HG03432 (cell line): ENCODE data around the gene RASA3.

ENCODE experiments used
- ATAC-seq: cut with Tn5 transposase; IDR thresholded peaks from one replicate; pipeline ENCODE4 v1.9.1; 2021; ENCODE audit warnings: mild to moderate bottlenecking, moderate library complexity; ENCODE audit not compliant: unreplicated experiment

RASA3 gene

DNA sequence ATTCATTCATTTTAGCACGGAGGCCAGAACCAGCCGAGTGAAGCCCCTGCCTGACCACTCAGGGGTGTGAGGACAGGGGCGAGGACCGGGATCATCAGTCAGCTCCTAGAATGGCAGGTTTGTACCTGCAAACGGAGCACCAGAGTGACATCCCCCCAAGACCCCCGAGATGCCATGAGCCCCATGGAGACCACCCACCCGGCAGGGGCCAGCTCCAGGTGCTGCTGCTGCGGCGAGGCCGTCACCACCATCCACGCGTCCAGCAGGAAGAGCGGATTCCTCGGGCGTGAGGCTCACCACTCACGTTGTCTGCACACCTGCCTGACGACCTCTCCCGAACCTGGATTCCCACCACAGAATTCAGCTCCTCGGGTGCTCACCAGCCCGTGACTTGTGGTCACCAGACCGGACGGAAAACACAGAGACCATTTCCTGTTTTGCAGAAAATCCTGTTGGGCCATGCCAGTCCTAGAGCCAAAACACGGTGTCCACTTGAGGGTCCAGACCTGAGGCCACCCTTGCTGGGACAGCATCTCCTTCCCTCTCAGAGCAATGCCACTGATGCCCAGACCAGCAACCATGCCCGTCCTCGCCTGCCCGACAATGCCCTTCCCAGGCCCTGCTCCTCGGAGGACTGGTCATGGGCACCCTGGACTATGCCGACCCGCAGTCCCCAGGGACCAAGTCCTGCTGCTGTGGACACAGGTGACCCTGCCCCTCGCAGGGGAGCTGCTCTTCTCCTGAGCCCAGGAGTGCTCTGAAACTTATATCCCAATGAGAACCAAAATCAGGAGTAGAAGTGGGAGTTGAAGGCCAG, 74.2 kb downstream of the RASA3 start:
- ATAC-seq, result no peak

DNA sequence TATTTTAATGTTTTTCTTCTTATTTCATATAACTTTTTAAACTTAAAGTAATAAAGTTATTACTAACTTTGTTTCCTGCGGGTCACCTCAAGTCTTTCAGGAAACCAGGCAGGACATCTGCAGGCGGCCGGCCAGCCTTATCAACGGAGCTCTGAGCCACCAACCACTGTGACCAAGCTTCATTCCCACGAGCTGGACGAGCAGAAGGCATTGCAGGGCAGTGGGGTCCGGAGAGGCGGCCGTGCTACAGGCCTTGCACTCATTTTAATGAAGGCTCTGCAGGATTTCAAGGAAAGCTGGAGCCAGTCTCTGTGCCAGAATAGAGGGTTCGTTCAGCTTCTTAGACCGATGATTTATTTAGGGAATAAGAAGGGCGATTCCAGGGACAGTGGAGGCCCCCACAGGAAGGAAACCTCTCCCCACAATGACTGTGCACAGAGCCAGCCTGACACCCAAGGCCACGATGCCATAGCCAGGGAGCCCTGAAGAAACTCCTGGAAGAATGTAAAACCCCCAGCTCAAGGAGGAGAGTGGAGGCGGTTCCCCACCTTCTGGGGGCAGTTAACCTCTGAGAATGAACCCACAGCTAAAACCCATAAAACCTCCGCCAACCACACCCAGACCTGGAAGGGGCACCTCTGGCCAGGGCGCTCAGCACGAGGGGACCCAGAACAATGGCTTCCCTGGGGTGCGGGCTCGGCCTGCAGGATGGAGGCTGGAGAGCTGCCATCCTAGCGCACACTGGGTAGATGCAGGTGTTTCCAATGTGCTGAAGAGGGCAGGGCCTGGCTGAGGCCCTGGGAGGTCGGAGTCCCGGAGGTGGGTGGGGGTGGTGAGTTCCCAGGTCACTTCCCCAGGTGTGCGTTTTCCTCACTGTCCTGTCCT, 75.0 kb downstream of the RASA3 start:
- ATAC-seq, result no peak

DNA sequence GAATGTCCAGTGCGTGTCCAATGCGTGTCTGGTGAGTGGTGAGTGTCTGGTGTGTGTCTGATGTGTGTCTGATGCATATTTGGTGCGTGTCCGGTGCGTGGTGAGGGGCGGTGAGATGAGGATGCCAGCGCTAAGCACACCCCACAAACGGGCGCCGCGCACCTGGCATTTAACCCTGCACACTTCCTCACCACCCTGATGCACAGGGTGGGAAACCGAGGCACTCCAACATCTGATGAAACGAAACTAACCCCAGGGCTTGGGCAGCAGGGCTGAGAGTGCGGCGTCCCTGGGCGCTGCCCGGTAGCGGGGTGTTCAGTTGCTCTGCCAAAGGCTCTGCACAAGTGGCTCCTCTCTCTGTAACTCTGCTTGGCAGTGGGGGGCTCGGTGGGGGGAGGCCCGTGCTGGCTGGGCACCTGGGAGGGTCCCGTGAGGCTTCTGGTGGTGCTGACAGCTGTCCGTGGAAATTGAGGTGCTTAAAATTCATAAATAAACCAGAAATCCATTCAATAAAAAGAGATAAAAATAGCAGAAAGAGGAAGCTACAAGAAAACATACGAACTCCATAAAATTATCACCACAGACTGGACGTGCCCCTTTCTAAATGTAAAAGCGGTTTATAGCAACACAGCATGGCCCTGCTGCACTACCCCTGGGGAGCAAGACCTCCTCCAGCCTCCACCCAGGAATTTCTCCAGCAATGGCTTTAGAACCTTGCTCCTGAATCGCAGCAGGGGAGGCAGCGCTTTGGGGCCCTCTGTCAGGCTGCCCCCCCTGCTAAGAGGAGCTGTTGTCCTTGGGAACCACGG, 76.0 kb downstream of the RASA3 start:
- no peak for ATAC-seq

- ATAC-seq, result no peak
Observed at GRCh38 chr13:114055766-114056165, 76.7 kb downstream of the RASA3 start.

GRCh38 chr13:114054830-114055439, 77.5 kb downstream of the RASA3 start:
- ATAC-seq, result no peak

GRCh38 chr13:114054264-114054663, 78.2 kb downstream of the RASA3 start:
- ATAC-seq, result no peak

DNA sequence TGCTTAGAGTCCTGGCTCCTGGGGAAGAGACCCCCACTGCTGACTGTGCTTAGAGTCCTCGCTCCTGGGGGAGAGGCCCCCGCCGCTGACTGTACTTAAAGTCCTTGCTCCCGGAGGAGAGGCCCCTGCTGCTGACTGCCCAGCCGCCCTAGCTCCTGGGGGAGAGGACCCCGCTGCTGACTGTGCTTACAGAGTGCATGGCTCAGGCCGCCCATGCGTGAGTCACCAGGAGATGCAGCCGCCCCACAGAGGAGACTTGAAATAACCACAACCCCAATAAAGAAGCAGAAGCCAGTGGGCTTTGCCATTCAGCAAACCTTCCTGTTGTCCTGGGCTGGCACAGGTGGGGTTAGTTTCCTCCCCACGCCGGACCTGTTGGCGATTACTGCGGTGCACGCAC, 79.4 kb downstream of the RASA3 start:
- ATAC-seq, result no peak

DNA sequence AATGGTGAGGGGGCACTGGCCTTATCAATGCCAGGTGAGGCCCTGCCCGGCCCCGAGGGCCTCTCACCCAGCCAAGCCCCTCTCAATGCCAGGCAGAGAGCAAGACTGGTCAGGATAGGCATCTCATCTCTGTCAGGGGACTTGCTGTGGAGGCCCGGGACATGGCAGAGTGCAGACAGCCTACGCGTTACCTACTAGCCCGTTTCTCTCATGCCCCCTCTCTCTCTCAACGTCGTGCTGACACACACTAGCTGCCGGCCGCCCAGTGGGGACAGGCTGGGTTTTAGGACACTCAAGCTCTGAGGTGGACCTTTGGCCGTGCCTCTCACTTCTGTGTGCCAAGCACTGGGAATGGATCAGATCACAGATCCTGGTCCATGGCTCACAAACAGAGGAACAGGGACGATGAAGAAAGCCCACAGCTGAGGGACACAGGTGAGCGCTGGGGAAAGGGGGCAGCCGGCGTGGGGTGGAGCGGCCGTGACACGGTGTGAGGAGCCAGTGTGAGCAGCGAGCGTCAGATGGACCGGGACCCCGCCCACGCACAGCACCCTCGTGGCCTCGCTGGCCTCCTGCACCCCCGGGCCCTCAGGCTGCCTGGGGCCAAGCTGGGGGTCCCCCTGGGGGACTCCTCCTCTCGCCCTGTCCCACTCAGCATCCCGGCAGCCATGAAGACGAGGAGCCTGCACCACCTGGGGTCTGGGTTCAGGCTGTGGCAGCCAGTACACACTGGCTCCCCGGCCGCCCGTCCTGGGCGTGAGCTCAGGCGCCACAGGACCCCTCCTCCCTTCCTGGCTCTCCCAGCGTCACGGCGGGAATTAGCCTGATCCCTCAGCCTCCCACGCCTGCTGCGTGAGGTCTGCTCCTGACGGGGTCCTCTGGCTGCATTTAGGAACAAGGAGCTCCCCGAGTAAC, 81.6 kb downstream of the RASA3 start:
- no peak for ATAC-seq

DNA sequence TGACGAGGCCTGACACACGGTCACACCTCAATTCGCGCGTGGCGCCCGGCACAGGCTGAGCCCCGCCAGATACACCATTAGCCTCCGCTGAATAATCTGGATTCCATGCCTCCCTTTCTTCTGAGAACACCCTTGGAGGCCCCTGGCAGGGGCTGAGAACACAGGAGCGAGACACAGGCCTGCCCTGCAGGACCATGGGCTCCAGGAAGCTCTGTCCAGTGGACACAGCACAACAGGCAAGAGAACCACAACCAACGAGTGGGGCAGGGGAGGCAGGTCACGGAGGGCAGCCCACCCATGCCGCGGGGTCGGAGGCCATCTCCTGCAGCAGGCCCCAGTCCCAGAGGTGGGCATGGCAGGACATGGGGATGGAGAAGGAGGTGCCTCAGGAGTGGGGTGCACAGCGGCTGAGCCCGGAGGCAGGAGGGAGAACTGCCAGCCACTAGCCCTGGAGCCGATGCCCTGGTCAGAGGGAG, 82.8 kb downstream of the RASA3 start:
- no peak for ATAC-seq

DNA sequence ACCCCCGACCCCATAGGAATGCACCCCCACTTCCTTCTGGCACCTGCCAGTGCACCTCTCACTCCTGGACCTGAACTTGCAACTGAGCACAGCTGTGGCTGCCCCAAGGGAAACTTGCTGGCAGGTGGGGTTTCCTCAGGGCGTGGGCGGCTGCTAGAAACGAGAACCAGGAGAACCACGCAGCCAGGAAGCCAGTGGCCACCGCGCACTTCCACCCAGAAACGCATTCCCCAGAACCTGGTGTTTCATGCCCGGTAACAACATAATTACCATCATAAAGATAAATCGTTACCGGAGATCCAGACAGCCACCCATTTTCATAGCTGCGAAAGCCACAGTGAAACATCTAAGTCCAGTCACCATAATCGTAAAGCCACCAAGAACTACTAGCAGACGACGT, 83.4 kb downstream of the RASA3 start:
- ATAC-seq, result peak; percentile 61

DNA sequence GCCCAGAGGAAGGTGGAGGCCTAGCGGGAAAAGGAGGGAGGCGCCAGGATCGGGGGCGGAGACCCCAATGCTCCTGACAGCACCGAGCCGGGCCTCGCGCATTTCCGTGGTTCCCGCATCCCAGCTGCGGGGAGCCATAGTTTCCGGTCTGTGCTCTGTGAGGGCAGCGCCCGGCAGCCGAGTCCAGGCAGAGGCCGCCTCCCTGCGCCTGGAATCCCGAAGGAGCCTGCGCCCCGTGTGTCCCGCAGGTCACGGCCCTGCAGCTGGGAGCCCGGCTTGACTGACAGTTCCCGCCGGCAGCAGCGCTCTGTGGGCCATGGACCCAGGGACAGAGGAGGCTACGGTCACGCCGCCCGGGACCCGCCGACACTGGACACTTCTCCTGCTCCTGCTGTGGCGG, 84.0 kb downstream of the RASA3 start:
- ATAC-seq, result no peak

DNA sequence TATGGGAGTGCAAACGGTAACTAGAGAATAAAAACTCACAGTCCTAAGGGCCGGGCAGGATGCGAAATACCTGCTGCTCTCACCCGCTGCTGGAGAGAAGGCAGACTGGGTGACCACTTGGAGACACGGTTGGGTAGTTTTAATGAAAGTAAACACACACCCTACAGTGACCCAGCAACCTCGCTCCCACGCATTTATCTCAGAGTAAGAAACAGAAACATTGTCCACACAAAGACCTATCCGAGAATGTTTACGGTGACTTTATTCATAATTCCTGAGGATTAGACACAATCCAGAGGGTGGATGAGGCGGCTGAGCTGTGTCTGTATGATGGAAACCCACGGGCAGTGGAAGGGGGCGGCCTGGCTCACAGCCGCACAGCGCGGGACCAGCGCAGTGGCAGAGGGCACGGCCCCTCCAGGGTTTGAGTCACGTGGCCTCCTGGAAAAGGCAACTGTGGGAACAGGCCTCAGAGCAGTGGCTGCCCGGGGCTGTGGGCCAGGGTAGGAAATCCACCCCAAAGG, 85.0 kb downstream of the RASA3 start:
- ATAC-seq, result peak; percentile 67

DNA sequence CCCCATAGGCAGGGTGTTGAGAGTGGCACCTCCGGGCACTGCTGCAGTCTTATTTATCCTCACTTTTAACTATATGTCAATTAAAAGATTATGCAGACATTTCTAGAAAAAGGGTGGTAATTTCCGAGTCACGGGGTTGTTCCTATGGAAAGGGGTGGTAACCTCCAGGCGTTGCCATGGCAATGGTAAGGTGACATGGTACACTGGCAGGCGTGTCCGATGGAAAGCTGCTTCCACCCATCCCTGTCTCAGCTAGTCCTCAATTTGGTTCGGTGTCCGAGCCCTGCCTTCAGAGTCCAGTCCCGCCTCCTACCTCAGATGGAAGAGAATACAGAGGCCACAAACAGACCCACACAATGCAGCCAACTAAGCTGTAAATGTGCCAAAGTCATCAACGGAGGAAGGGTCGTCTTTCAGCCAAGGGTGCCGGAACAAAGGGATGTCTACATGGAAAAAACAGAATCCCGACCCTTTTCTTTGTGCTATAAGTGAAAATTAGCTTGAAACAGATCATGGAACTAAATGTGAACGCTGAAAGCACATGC, 85.9 kb downstream of the RASA3 start:
- no peak for ATAC-seq

DNA sequence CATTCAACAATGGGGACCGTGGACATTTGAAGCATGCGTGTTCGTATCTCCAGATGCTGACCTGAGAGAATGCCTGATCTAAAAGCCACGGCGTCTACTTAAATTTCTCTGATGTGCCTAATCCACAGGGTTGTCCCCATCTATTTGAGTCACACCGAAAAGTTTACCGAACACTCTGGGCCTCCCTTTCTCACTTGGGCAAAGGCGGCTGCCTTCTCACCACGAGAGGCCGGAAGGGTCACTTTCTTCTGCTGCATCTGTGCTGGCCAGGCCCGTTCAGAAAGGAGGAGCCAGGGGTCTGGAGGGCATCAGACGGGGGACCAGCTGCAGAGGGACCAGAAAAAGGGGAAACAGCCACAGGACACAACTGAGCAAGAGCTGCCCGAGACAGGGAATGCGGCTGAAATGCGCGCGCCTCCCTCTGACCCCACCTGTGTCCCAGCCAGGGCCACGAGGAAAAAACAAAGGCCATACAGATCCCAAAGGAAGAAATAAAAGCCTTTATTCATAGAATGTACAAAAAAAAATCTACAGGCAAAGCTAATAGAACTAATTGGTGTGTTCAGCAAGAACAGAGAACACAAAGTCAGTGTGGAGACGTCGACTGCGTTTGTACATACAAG, 87.2 kb downstream of the RASA3 start:
- ATAC-seq, result no peak

- no peak for ATAC-seq
Observed at GRCh38 chr13:114044486-114044885, 87.9 kb downstream of the RASA3 start.

DNA sequence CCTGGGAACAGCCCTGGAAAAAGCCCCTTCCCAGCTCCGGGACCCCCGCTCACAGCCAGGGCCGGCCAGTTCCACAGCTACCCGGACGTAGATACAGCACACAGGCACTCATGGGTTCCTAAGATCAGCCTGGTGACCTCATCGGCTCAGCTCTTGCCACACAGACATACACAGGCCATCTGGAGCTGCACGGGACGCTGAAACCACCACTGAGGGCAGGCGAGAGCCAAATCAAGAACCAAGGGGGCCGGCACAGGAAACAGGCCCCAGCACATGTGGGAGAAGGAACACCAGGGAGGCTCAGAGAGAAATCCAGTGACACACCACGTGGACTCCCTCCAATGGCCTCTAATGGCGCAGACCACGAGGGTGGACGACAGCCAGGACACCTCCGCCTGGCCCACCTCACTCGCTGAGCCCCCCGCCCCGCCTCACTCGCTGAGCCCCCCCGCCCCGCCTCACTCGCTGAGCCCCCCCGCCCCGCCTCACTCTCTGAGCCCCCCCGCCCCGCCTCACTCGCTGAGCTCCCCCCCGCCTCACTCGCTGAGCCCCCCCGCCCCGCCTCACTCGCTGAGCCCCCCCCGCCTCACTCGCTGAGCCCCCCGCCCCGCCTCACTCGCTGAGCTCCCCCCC, 88.9 kb downstream of the RASA3 start:
- ATAC-seq, result no peak

DNA sequence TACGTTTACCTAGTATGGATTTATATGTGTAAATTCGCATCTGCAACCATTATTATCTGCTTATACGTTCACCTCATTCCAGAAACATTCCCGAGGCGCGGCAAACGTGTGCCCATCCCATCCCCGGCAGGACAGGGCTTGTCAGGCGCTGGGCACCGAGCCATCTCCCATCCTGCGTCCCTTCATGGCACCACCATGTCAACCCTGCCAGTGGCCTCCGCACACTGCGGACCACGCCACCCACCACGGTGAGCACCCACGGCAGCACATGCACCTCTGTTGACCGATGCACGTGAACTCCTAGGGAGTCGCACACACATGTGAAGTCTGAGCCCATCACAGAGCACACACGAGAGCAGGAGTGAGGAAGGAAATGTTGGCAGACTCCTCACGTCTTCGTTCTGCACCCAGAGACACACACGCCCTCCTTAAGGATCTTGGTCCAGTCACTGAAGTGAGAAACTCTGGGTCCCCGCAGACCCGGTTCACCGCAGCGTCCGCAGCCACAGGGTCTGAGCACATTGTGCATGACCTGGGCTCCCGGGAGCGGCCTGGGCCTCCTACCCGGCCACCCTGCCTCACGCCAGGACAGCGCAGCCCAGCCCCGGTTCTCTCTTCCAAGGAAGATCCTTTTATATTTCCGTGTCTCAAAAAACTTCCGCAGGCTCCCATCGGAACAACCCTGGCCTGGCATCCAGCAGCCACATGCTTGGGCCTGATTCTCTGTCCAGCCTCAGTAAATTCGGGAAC, 90.2 kb downstream of the RASA3 start:
- ATAC-seq, result no peak
